GM23338 (cell line): ENCODE measurements around the gene MTRF1L. TPM values are rescaled to one million over a fixed set of nuclear protein-coding genes. Genes with fewer than 3 reads are reported as not detected.
"Not testable (repeated sequence)": the region's sequence is repeated elsewhere in the genome, so short reads cannot be mapped to it uniquely, and the experiment has no call there.

ENCODE experiments used
- ATAC-seq: fragments of 200-7000 bp; cut with Tn5 transposase; 3 replicates; pipeline ENCODE4 v1.9.1; 2020
- DNase-seq: peaks from one replicate; pipeline ENCODE4 v3.0.0-alpha.2; 2015; ENCODE audit warnings: low spot score
- H2AFZ ChIP-seq: fragments of 200-600 bp; sonication (generic); 2 replicates; pipeline ENCODE4 v1.8.0; 2016; ENCODE audit warnings: antibody characterized with exemption, mild to moderate bottlenecking, moderate library complexity
- H3F3A ChIP-seq: fragments of 200-600 bp; sonication (generic); replicated peaks from 2 replicates; pipeline ENCODE4 v1.8.0; 2017; ENCODE audit warnings: antibody characterized with exemption, mixed run types, low read depth
- H3K27ac ChIP-seq: fragments of 200-600 bp; sonication (generic); 2 replicates; pipeline ENCODE4 v1.6.1; 2016; ENCODE audit warnings: low read depth
- H3K27me3 ChIP-seq: fragments of 200-600 bp; sonication (generic); 2 replicates; pipeline ENCODE4 v1.8.0; 2016; ENCODE audit warnings: mild to moderate bottlenecking, mixed run types, moderate library complexity; ENCODE audit not compliant: insufficient read depth
- H3K36me3 ChIP-seq: fragments of 200-600 bp; sonication (generic); 2 replicates; pipeline ENCODE4 v1.8.0; 2016; ENCODE audit warnings: mild to moderate bottlenecking; ENCODE audit not compliant: insufficient read depth
- H3K4me1 ChIP-seq: fragments of 200-600 bp; sonication (generic); 2 replicates; pipeline ENCODE4 v1.8.0; 2016; ENCODE audit warnings: mild to moderate bottlenecking, moderate library complexity; ENCODE audit not compliant: insufficient read depth
- H3K4me2 ChIP-seq: fragments of 200-600 bp; sonication (generic); 2 replicates; pipeline ENCODE4 v1.7.1; 2017; ENCODE audit warnings: mixed run types
- H3K4me3 ChIP-seq: fragments of 200-600 bp; sonication (generic); 2 replicates; pipeline ENCODE4 v1.6.1; 2016; ENCODE audit warnings: mixed run types
- H3K79me2 ChIP-seq: fragments of 200-600 bp; sonication (generic); replicated peaks from 2 replicates; pipeline ENCODE4 v1.8.0; 2017; ENCODE audit warnings: mild to moderate bottlenecking; ENCODE audit not compliant: insufficient read depth
- H3K9me2 ChIP-seq: fragments of 200-600 bp; sonication (generic); 2 replicates; pipeline ENCODE4 v1.8.0; 2017; ENCODE audit not compliant: insufficient read depth
- H4K20me1 ChIP-seq: fragments of 200-600 bp; sonication (generic); replicated peaks from 2 replicates; pipeline ENCODE4 v1.8.0; 2017; ENCODE audit warnings: mild to moderate bottlenecking; ENCODE audit not compliant: insufficient read depth
- H3K27ac Mint-ChIP-seq: 2 replicates; pipeline ENCODE4 v1.8.0; 2020; ENCODE audit warnings: inconsistent platforms, mild to moderate bottlenecking, moderate library complexity, mixed read lengths
- H3K27me3 Mint-ChIP-seq: 3 replicates; pipeline ENCODE4 v1.8.0; 2022; ENCODE audit warnings: low read depth, mild to moderate bottlenecking, moderate library complexity, mixed read lengths, inconsistent platforms; ENCODE audit not compliant: insufficient read depth, poor library complexity
- H3K36me3 Mint-ChIP-seq: 3 replicates; pipeline ENCODE4 v1.8.0; 2021; ENCODE audit warnings: low read depth, mild to moderate bottlenecking, inconsistent platforms, moderate library complexity, mixed read lengths
- H3K4me1 Mint-ChIP-seq: 3 replicates; pipeline ENCODE4 v1.8.0; 2020; ENCODE audit warnings: mild to moderate bottlenecking, inconsistent platforms, mixed read lengths
- H3K4me3 Mint-ChIP-seq: 3 replicates; pipeline ENCODE4 v1.8.0; 2021; ENCODE audit warnings: moderate library complexity, mild to moderate bottlenecking, inconsistent platforms, mixed read lengths
- H3K9me3 Mint-ChIP-seq: 3 replicates; pipeline ENCODE4 v1.8.0; 2020; ENCODE audit warnings: moderate library complexity, mild to moderate bottlenecking, inconsistent platforms, mixed read lengths
- EZH2 ChIP-seq: fragments of 200-600 bp; sonication (generic); IDR thresholded peaks from one replicate; pipeline ENCODE4 v1.8.0; 2017; ENCODE audit warnings: antibody characterized with exemption, mild to moderate bottlenecking, low read depth; ENCODE audit not compliant: unreplicated experiment
- EZH2phosphoT487 ChIP-seq: fragments of 200-600 bp; sonication (generic); IDR thresholded peaks from one replicate; pipeline ENCODE4 v1.8.1; 2018; ENCODE audit warnings: antibody characterized with exemption; ENCODE audit not compliant: unreplicated experiment
- JUNB ChIP-seq: IDR thresholded peaks from one replicate; pipeline ENCODE4 v1.6.1; 2016; ENCODE audit warnings: antibody characterized with exemption; ENCODE audit not compliant: unreplicated experiment
- POLR2AphosphoS5 ChIP-seq: IDR thresholded peaks from 2 replicates; pipeline ENCODE4 v1.6.1; 2016; ENCODE audit warnings: antibody characterized with exemption, low read depth
- polyA plus RNA-seq: library from polyadenylated mRNA; unstranded; fragments of >200 nt; fragmentation: Nextera tagmentation; extraction: Ambion mirVana; gene quantifications from 2 replicates; pipeline ENCODE4 v1.2.1, GENCODE V29; 2016
- total RNA-seq: library from RNA; depleted of rRNA; stranded (reverse); fragments of >200 nt; shearing (Covaris generic); gene quantifications from 2 replicates; pipeline ENCODE4 v1.2.3, GENCODE V29; 2014
- TF ChIP-seq, protein P1 (sequence below): IDR thresholded peaks from one replicate; pipeline ENCODE4 v1.6.1; 2018; ENCODE audit warnings: antibody characterized with exemption; ENCODE audit not compliant: unreplicated experiment
- TF ChIP-seq, protein P2 (sequence below): fragments of 250-450 bp; sonication (Bioruptor Pico); IDR thresholded peaks from 2 replicates; pipeline ENCODE4 v1.5.0; 2020; ENCODE audit warnings: mild to moderate bottlenecking, moderate library complexity
- TF ChIP-seq, protein P3 (sequence below), 2 experiments: fragments of 200-600 bp in 1 of 2; sonication (generic) in 1 of 2; conservative IDR thresholded peaks; 2 replicates each; pipeline versions ENCODE4 v1.5.1 to v1.6.1; 2016 to 2017; ENCODE audit warnings: antibody characterized with exemption in 2 of 2, low read depth in 2 of 2, mild to moderate bottlenecking in 2 of 2, moderate library complexity in 1 of 2

MTRF1L gene
- total and polyA plus RNA-seq, 2 experiments from 2014 or later: 20.5 to 28.3 TPM

DNA sequence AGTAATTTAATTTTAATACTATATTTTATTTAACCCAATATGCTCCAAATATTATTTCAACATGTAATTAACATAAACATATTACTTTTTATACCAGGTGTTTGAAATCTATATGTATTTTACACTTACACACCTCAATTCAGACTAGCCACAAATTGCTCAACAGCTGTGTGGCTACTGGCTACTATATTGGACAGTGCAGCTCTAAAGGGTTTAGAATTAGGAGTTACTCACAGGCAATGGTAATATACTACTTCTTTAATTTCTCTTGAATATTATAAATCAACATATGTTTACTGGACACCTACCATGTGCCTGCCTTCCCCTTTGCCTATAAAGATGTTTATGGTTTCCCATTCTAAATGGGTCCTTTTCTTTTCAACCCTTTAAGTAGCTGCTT lies 2.3 kb downstream of the MTRF1L start:
- no peaks in the 10 kb centered on the region for H3K9me3 Mint-ChIP-seq
- H3K27me3 ChIP-seq: no peaks in the 10 kb centered on the region
- H3K27ac ChIP-seq: no peak overlapping the region
- peaks cover 48% of the 10 kb centered on the region for H4K20me1 ChIP-seq
- peaks cover 10% of the 10 kb centered on the region for H3K4me1 ChIP-seq
- H3K4me2 ChIP-seq: peak overlapping the region; percentile 53
- H3K36me3 Mint-ChIP-seq: peaks cover 14% of the 10 kb centered on the region; the same call in 2 of the 3 replicates
- no peaks in the 10 kb centered on the region for H3K27me3 Mint-ChIP-seq
- TF ChIP-seq EZH2phosphoT487 (no peak), JUNB (no peak), EZH2 (no peak), POLR2AphosphoS5 (no peak)
- TF ChIP-seq, protein P1, sequence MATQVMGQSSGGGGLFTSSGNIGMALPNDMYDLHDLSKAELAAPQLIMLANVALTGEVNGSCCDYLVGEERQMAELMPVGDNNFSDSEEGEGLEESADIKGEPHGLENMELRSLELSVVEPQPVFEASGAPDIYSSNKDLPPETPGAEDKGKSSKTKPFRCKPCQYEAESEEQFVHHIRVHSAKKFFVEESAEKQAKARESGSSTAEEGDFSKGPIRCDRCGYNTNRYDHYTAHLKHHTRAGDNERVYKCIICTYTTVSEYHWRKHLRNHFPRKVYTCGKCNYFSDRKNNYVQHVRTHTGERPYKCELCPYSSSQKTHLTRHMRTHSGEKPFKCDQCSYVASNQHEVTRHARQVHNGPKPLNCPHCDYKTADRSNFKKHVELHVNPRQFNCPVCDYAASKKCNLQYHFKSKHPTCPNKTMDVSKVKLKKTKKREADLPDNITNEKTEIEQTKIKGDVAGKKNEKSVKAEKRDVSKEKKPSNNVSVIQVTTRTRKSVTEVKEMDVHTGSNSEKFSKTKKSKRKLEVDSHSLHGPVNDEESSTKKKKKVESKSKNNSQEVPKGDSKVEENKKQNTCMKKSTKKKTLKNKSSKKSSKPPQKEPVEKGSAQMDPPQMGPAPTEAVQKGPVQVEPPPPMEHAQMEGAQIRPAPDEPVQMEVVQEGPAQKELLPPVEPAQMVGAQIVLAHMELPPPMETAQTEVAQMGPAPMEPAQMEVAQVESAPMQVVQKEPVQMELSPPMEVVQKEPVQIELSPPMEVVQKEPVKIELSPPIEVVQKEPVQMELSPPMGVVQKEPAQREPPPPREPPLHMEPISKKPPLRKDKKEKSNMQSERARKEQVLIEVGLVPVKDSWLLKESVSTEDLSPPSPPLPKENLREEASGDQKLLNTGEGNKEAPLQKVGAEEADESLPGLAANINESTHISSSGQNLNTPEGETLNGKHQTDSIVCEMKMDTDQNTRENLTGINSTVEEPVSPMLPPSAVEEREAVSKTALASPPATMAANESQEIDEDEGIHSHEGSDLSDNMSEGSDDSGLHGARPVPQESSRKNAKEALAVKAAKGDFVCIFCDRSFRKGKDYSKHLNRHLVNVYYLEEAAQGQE: no peak
- TF ChIP-seq, protein P2, sequence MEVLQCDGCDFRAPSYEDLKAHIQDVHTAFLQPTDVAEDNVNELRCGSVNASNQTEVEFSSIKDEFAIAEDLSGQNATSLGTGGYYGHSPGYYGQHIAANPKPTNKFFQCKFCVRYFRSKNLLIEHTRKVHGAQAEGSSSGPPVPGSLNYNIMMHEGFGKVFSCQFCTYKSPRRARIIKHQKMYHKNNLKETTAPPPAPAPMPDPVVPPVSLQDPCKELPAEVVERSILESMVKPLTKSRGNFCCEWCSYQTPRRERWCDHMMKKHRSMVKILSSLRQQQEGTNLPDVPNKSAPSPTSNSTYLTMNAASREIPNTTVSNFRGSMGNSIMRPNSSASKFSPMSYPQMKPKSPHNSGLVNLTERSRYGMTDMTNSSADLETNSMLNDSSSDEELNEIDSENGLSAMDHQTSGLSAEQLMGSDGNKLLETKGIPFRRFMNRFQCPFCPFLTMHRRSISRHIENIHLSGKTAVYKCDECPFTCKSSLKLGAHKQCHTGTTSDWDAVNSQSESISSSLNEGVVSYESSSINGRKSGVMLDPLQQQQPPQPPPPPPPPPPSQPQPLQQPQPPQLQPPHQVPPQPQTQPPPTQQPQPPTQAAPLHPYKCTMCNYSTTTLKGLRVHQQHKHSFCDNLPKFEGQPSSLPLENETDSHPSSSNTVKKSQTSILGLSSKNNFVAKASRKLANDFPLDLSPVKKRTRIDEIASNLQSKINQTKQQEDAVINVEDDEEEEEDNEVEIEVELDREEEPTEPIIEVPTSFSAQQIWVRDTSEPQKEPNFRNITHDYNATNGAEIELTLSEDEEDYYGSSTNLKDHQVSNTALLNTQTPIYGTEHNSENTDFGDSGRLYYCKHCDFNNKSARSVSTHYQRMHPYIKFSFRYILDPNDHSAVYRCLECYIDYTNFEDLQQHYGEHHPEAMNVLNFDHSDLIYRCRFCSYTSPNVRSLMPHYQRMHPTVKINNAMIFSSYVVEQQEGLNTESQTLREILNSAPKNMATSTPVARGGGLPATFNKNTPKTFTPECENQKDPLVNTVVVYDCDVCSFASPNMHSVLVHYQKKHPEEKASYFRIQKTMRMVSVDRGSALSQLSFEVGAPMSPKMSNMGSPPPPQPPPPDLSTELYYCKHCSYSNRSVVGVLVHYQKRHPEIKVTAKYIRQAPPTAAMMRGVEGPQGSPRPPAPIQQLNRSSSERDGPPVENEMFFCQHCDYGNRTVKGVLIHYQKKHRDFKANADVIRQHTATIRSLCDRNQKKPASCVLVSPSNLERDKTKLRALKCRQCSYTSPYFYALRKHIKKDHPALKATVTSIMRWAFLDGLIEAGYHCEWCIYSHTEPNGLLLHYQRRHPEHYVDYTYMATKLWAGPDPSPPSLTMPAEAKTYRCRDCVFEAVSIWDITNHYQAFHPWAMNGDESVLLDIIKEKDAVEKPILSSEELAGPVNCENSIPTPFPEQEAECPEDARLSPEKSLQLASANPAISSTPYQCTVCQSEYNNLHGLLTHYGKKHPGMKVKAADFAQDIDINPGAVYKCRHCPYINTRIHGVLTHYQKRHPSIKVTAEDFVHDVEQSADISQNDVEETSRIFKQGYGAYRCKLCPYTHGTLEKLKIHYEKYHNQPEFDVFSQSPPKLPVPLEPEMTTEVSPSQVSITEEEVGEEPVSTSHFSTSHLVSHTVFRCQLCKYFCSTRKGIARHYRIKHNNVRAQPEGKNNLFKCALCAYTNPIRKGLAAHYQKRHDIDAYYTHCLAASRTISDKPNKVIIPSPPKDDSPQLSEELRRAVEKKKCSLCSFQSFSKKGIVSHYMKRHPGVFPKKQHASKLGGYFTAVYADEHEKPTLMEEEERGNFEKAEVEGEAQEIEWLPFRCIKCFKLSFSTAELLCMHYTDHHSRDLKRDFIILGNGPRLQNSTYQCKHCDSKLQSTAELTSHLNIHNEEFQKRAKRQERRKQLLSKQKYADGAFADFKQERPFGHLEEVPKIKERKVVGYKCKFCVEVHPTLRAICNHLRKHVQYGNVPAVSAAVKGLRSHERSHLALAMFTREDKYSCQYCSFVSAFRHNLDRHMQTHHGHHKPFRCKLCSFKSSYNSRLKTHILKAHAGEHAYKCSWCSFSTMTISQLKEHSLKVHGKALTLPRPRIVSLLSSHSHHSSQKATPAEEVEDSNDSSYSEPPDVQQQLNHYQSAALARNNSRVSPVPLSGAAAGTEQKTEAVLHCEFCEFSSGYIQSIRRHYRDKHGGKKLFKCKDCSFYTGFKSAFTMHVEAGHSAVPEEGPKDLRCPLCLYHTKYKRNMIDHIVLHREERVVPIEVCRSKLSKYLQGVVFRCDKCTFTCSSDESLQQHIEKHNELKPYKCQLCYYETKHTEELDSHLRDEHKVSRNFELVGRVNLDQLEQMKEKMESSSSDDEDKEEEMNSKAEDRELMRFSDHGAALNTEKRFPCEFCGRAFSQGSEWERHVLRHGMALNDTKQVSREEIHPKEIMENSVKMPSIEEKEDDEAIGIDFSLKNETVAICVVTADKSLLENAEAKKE (CRISPR knock-in tag): no peak
- TF ChIP-seq, protein P3, sequence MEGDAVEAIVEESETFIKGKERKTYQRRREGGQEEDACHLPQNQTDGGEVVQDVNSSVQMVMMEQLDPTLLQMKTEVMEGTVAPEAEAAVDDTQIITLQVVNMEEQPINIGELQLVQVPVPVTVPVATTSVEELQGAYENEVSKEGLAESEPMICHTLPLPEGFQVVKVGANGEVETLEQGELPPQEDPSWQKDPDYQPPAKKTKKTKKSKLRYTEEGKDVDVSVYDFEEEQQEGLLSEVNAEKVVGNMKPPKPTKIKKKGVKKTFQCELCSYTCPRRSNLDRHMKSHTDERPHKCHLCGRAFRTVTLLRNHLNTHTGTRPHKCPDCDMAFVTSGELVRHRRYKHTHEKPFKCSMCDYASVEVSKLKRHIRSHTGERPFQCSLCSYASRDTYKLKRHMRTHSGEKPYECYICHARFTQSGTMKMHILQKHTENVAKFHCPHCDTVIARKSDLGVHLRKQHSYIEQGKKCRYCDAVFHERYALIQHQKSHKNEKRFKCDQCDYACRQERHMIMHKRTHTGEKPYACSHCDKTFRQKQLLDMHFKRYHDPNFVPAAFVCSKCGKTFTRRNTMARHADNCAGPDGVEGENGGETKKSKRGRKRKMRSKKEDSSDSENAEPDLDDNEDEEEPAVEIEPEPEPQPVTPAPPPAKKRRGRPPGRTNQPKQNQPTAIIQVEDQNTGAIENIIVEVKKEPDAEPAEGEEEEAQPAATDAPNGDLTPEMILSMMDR (conservative IDR thresholded peaks at IDR 0.05; ENCODE audit: low read depth in 2 of 2): no peak
- peaks cover 75% of the 10 kb centered on the region for H3K79me2 ChIP-seq
- H2AFZ ChIP-seq: no peak overlapping the region
- peak overlapping the region; percentile 93; the same call in 1 of the 2 replicates for H3K4me3 ChIP-seq
- H3F3A ChIP-seq: no peaks in the 10 kb centered on the region
- H3K4me3 Mint-ChIP-seq: peak overlapping the region; percentile 99
- no peak for DNase-seq
- peaks cover 2% of the 10 kb centered on the region; the same call in 1 of the 2 replicates for H3K36me3 ChIP-seq
- H3K9me2 ChIP-seq: no peaks in the 10 kb centered on the region
- H3K27ac Mint-ChIP-seq: no peak overlapping the region
- peaks cover 19% of the 10 kb centered on the region for H3K4me1 Mint-ChIP-seq
- ATAC-seq: no peak

DNA sequence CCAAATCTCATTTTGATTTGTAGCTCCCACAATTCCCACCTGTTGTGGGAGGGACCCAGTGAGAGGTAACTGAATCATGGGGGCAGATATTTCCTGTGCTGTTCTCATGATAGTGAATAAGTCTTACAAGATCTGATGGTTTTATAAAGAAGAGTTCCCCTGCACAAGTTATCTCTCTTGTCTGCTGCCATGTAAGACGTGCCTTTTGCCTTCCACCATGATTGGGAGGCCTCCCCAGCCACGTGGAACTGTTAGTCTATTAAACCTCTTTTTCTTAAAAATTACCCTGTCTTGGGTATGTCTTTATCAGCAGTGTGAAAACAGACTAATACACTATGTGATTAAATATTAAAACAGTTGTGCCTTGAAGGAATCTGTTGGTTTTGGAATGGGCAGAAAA lies 3.0 kb downstream of the MTRF1L start:
- not testable (repeated sequence) for H3K4me3 ChIP-seq, ATAC-seq, H3K4me2 ChIP-seq, H2AFZ ChIP-seq, H3K36me3 ChIP-seq, H3K27ac Mint-ChIP-seq, H3K27me3 ChIP-seq, H3K4me1 ChIP-seq, H3K9me2 ChIP-seq, H3K27ac ChIP-seq, H3K27me3 Mint-ChIP-seq, DNase-seq, H3K9me3 Mint-ChIP-seq, H3F3A ChIP-seq
- Histone ChIP-seq H4K20me1 (peaks cover 48% of the 10 kb centered on the region), H3K79me2 (peaks cover 81% of the 10 kb centered on the region)
- H3K4me3 Mint-ChIP-seq: peak overlapping the region; percentile 36; the same call in 2 of the 3 replicates
- peaks cover 19% of the 10 kb centered on the region for H3K4me1 Mint-ChIP-seq
- H3K36me3 Mint-ChIP-seq: peaks cover 14% of the 10 kb centered on the region; the same call in 2 of the 3 replicates
